ENCODE results near the gene DDX51.

DNA sequence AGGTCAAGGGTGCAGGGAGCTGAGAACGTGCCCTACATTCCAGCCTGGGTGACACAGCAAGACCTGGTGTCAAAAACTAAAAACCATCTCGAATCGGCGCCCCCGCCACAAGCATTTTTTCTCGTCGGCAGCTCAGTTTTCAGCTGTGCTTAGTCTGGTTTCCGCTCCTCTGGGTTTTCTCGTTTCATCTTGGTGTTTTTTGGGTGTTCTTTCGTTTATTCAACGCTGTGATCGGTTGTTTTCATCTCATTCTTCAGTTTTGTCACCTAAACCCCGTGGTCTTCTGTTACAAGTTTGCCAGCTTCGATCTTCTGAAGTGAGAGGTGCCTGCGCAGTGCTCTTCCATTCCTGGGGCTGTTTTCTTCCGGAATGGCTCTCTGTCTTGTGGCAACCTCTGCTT lies 41.6 kb upstream of the DDX51 start:
- TF ChIP-seq, protein P1, sequence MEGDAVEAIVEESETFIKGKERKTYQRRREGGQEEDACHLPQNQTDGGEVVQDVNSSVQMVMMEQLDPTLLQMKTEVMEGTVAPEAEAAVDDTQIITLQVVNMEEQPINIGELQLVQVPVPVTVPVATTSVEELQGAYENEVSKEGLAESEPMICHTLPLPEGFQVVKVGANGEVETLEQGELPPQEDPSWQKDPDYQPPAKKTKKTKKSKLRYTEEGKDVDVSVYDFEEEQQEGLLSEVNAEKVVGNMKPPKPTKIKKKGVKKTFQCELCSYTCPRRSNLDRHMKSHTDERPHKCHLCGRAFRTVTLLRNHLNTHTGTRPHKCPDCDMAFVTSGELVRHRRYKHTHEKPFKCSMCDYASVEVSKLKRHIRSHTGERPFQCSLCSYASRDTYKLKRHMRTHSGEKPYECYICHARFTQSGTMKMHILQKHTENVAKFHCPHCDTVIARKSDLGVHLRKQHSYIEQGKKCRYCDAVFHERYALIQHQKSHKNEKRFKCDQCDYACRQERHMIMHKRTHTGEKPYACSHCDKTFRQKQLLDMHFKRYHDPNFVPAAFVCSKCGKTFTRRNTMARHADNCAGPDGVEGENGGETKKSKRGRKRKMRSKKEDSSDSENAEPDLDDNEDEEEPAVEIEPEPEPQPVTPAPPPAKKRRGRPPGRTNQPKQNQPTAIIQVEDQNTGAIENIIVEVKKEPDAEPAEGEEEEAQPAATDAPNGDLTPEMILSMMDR (conservative IDR thresholded peaks at IDR 0.05; ENCODE audit: low read depth, low read length), result no peak
- TF ChIP-seq BHLHE40 (IDR thresholded peaks at IDR 0.05; ENCODE audit: low read depth, low read length) (no peak), RAD21 (IDR thresholded peaks at IDR 0.05; ENCODE audit: low read length) (no peak)
